GM19438 (cell line): ENCODE results near the gene DNM3.
"Not testable (repeated sequence)": the region's sequence is repeated elsewhere in the genome, so short reads cannot be mapped to it uniquely, and the experiment has no call there.

Source experiments
- ATAC-seq: cut with Tn5 transposase; IDR thresholded peaks from one replicate; pipeline ENCODE4 v1.9.1; 2021; ENCODE audit warnings: low read depth; ENCODE audit not compliant: unreplicated experiment

Gene DNM3

DNA sequence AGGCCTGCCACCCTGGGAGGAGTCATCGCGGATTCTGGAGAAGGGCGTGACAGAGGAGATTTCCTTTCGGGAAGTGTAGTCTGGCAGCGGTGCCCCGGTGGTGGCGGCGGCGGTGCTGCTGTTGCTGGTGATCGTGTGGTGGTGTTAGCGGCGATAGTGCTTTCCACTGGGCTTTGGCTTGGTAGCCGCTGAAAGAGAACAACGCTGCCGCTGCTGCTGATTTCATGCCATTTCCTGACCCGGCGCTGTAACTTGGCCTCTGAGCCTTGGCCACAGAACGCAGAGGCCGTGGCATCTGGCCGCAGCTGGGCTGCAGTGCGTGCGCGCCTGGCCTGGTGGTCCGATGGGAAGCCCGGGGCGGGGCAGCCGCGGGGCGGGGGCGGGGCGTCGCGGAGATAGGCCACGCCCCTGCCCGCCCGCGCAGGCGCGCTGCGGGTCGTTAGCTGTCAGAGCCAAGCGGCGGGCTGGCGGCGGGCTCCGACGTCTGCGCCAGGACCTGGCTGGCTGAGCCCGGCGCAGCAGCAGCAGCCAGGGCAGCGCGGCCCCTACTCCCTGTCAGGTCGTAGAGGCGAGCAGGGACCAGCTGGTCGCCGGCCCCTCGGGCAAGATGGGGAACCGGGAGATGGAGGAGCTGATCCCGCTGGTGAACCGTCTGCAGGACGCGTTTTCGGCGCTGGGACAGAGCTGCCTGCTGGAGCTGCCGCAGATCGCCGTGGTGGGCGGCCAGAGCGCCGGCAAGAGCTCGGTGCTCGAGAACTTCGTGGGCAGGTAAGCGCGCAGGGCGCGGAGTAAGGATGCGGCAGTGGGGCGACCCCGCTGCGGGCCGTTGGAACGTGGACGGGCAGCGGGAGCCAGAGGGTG, at the start of gene DNM3:
Gene DNM3, plus strand, starts transcription at position 449 of the 861 bp plus-strand sequence. Its CDS starts 159 bp downstream, at position 608.
- peak; percentile 93 for ATAC-seq

DNA sequence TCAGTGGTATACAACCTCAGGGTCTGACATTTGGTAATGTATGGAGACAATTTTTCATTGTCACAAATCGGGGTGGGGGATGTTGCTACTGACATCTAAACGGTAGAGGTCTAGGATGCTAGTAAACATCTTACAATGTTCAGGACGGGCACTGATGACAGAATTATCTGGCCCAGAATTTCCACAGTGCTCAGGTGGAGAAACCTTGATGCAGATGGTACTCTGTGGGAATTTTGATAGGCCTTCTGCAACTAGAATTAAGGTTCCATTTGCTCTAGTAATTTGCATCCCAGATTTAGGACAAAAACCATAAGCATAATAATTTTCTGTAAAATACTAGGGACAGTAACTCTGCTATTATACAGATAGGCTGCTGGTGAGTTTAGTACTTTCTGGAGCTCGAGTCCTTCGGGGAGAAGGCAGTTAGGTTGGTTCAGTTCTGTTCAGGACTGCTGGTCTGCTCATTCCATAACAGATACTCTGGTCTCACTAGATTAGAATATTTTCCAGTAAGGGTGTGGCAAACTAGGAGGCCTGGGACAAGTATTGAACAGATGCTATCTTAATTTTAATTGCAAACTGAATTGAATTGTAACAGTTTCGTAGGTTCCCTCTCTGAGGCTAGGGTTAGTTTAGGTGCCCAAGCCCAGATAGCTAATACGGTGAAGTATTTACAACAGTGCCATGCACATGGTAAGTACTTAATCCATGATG, 48.5 kb upstream of the DNM3 start:
- no peak for ATAC-seq

GRCh38 chr1:171793636-171794035, 47.7 kb upstream of the DNM3 start:
- no peak for ATAC-seq

- no peak for ATAC-seq
Observed at GRCh38 chr1:171794085-171794484, 47.2 kb upstream of the DNM3 start.

DNA sequence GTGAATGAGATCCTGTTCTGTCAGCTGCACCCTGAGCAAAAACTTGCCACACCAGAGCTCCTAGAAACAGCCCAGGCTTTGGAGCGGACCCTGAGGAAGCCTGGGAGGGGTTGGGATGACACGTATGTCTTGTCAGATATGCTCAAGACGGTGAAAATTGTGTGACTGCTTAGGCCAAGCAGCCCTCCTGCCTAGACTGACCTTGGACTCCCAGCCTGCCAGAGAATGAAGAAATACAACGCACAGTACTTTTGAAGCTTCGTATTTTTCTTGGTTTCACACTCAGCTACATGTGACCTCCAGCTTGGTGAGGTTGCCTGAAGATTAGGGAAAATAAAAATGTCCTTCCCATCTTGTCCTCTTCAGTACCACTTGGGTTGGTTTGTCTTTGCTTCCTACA, 44.7 kb upstream of the DNM3 start:
- no peak for ATAC-seq

- ATAC-seq: no peak
Observed at GRCh38 chr1:171798311-171798710, 43.0 kb upstream of the DNM3 start.

DNA sequence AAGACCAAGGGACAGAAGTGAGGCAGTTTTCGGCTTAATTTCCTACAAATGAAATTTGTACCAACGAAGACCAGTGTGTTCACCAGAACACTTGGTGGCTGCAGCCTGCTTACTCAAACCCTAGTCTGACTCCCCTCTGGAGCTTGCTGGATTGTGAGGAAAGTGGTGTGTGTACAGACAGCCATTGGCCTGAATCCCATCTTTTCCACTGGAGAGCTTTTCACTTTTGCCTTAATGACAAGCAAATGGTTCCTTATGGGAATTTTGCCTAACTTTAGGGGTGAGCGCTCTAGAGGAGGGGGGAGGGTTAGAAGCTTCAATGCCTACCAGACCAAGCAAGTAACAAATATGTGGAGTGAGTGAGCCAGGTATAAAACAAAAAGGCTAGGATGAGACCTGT, 42.5 kb upstream of the DNM3 start:
- ATAC-seq: no peak

DNA sequence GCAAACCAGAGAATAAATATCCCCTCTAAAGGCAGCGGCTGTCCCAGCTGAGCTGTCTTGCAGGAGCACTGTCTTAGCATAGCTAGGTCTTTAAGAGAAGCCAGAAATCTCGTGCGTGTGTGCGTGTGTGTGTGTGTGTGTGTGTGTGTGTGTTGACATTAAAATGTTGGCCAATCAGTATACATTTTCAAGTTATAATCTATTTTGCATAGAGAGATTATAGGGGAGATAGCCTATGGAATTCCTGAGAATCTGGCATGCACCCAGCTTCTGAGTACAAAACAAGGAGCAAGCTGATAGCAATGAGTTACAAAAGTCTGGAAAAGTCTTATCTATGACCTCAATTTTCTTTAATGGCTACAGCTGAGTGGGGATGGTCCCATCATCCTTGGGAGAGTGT, 42.1 kb upstream of the DNM3 start:
- ATAC-seq: no peak

GRCh38 chr1:171799698-171800097, 41.6 kb upstream of the DNM3 start:
- ATAC-seq: not testable (repeated sequence)

DNA sequence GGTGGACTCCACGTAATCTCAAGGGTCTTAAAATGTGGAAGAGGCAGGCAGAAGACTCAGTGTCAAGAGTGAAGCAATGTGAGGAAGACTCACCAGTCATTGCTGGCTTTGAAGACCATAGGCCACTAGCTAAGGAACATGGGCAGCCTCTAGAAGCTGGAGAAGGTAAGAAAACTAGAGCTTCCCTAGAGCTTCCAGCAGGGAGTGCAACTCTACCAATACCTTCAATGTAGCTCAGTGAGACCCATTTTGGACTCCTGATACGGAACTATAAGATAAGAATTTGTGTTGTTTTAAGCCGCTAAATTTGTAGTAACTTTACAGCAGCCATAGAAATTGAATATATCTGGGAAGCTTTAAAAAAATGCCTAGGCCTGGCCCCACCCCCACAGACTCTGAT, 41.0 kb upstream of the DNM3 start:
- ATAC-seq: no peak

DNA sequence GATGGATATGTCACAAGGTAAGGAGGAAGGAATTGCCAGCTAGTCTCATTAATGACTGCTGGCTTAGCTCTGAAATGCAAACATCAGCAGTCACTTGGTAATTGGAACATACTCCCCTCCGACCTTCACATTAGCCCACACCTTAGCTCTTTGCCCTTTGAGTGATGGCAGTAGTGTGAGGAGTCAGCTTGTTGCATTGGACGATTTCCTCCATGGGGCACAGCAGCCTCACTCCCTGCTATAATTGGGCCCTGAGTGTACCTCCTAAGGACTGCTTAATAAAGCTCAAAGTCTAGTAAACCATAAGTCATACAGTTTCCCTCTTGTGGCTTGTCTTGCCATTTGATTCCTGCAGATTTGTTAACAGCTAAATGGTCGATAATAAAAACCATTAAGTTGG, 40.4 kb upstream of the DNM3 start:
- no peak for ATAC-seq

DNA sequence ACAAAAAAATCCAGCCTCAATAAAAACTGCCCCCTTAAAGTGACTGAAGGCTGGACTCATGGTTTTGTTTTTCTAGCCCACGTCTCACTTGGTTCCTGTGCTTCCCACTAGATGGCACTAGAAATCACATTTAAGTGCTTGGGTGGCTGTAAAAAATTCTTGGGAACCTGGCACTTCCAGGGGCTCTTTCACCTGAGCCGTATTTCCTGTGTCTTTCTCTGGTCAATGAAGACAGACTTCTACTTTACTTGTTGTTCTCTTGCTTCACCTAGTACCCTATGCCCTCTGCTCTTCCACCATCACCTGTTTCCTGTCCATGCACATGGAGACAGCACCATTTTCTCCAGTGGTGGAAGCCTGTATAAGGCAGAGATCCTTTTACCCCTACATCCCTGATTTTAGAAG, 39.8 kb upstream of the DNM3 start:
- no peak for ATAC-seq

DNA sequence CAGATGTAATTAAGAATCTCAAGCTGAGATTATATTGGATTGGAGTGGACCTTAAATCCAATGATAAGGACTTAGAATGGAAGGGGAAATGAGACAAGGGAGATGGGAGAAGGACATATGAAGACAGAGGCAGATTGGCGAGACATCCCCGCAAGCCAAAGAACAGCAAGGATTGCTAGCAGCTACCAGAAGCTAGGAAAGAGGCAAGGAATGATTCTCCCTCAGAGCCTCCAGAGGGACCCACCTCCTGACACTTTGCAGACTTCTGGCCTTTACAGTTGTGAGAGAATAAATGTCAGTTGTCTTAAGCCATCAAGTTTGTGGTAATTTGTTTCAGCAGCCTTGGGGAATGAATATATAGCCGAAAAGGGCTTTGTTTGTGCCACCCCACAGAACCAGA, 39.1 kb upstream of the DNM3 start:
- ATAC-seq: no peak

GRCh38 chr1:171803045-171803444, 38.3 kb upstream of the DNM3 start:
- ATAC-seq: no peak

DNA sequence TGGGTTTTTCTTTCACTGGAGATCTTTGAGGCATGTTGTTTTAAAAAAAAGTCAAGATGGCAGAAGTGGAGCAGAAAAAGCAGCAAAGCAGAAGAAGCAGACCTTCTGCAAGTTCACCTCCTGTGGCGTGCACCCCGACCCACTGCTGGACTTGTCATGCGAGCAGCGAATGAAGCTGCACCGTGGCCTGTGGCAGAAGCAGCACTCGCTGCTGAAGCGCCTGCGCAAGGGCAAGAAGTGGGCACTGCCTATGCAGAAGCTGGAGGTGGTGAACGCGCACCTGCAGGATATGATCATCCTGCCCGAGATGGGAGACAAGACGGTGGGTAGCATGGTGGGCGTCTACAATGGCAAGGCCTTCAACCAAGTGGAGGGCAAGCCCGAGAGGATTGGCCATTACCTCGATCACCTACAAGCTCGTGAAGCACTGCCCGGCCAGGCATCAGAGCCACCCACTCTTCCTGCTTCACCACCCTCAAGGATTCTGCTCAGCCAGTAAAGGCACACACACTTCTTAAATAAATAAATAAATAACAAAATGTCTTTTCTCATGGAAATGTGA, 37.8 kb upstream of the DNM3 start:
- no peak for ATAC-seq

DNA sequence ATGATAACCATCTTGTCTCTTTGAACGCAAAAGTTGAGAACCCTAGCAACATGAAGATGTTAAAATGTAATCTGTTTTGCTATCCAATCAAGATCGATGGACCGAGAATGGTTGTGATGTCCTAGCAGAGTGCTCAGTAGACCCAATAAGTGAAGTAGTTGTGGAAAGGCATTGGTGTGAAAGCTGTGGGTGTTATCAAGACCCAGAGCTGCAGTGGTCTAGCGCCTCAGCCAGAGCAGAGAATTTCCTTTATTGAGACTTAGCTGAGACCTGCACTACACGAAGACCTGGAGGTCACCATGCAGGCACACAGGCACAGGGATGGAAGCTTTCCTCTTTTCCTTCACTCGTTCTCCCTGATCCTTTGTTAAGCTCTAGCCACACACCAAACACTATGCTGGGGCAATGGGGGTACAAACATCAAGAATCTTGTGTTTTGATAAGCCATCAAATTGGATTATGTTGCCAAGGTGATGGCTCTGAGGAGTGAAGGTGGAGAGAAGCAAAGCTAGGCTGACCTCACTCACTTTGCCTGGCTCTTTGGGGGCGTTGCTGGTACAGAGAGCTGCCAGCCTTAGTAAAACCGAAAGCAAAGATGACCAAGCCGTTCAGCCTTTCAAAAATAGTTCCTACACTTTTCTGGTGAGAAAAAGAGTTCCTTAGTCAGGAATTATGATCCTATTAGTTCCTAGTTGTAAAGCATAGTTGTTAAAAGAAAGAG, 35.7 kb upstream of the DNM3 start:
- ATAC-seq: peak; percentile 59

GRCh38 chr1:171807556-171807955, 33.7 kb upstream of the DNM3 start:
- no peak for ATAC-seq

GRCh38 chr1:171809834-171810233, 31.5 kb upstream of the DNM3 start:
- ATAC-seq: no peak

GRCh38 chr1:171811672-171812071, 29.6 kb upstream of the DNM3 start:
- ATAC-seq: no peak

- no peak for ATAC-seq
Observed at GRCh38 chr1:171814692-171815091, 26.6 kb upstream of the DNM3 start.

GRCh38 chr1:171816300-171816901, 24.9 kb upstream of the DNM3 start:
- no peak for ATAC-seq
